H9 (cell line): ENCODE results near the gene ACYP1. TPM values are rescaled to one million over a fixed set of nuclear protein-coding genes. Genes with fewer than 3 reads are reported as not detected.

ENCODE experiments used
- DNase-seq: peaks from one replicate; pipeline ENCODE4 v3.0.0-alpha.2; 2017
- H2AFZ ChIP-seq: one replicate; pipeline ENCODE4 v1.6.1; 2013; ENCODE audit warnings: mild to moderate bottlenecking, low read length, control low read depth, moderate library complexity
- H2AK5ac ChIP-seq: 2 replicates; pipeline ENCODE4 v1.6.1; 2013; ENCODE audit warnings: low read length, control low read depth, mixed read lengths; ENCODE audit not compliant: insufficient read length
- H2BK120ac ChIP-seq: one replicate; pipeline ENCODE4 v1.6.1; 2013; ENCODE audit warnings: low read depth, mild to moderate bottlenecking, low read length, control low read depth, inconsistent platforms; ENCODE audit not compliant: poor library complexity, severe bottlenecking
- H2BK12ac ChIP-seq: 2 replicates; pipeline ENCODE4 v1.6.1; 2013; ENCODE audit warnings: low read length, control low read depth, mixed read lengths, low read depth; ENCODE audit not compliant: insufficient read length
- H2BK15ac ChIP-seq: 2 replicates; pipeline ENCODE4 v1.6.1; 2013; ENCODE audit warnings: low read depth, low read length, control low read depth
- H2BK20ac ChIP-seq: one replicate; pipeline ENCODE4 v1.6.1; 2013; ENCODE audit warnings: low read depth, mild to moderate bottlenecking, low read length, control low read depth, inconsistent platforms; ENCODE audit not compliant: poor library complexity, severe bottlenecking
- H2BK5ac ChIP-seq: 2 replicates; pipeline ENCODE4 v1.6.1; 2013; ENCODE audit warnings: low read length, control low read depth, mixed read lengths; ENCODE audit not compliant: insufficient read length
- H3K14ac ChIP-seq: 2 replicates; pipeline ENCODE4 v1.6.1; 2013; ENCODE audit warnings: low read length, control low read depth; ENCODE audit not compliant: insufficient read depth
- H3K18ac ChIP-seq: 2 replicates; pipeline ENCODE4 v1.6.1; 2013; ENCODE audit warnings: low read depth, mild to moderate bottlenecking, mixed read lengths, low read length, control low read depth; ENCODE audit not compliant: insufficient read length
- H3K23ac ChIP-seq: 2 replicates; pipeline ENCODE4 v1.6.1; 2013; ENCODE audit warnings: low read length, control low read depth, mixed read lengths, low read depth; ENCODE audit not compliant: insufficient read length
- H3K23me2 ChIP-seq: 2 replicates; pipeline ENCODE4 v1.6.1; 2013; ENCODE audit warnings: low read depth, mild to moderate bottlenecking, mixed read lengths, low read length, control low read depth; ENCODE audit not compliant: insufficient read length, poor library complexity, severe bottlenecking
- H3K27ac ChIP-seq: 2 replicates; pipeline ENCODE4 v1.5.1; 2013; ENCODE audit warnings: low read length, control low read depth, mixed read lengths, low read depth; ENCODE audit not compliant: insufficient read length
- H3K27me3 ChIP-seq: 2 replicates; pipeline ENCODE4 v1.6.1; 2013; ENCODE audit warnings: low read length, control low read depth, inconsistent platforms; ENCODE audit not compliant: insufficient read depth
- H3K4ac ChIP-seq: 2 replicates; pipeline ENCODE4 v1.6.1; 2013; ENCODE audit warnings: low read depth, mild to moderate bottlenecking, control low read depth, inconsistent platforms, low read length, moderate library complexity
- H3K4me1 ChIP-seq: 2 replicates; pipeline ENCODE4 v1.6.1; 2013; ENCODE audit warnings: low read length, control low read depth, inconsistent platforms; ENCODE audit not compliant: insufficient read depth
- H3K4me2 ChIP-seq: 2 replicates; pipeline ENCODE4 v1.6.1; 2013; ENCODE audit warnings: low read length, control low read depth, mixed read lengths; ENCODE audit not compliant: insufficient read length, insufficient read depth
- H3K56ac ChIP-seq: 2 replicates; pipeline ENCODE4 v1.6.1; 2013; ENCODE audit warnings: low read depth, mild to moderate bottlenecking, mixed read lengths, low read length, control low read depth; ENCODE audit not compliant: insufficient read length
- H3K79me1 ChIP-seq: 2 replicates; pipeline ENCODE4 v1.6.1; 2013; ENCODE audit warnings: low read depth, mild to moderate bottlenecking, moderate library complexity, low read length, control low read depth, inconsistent platforms; ENCODE audit not compliant: insufficient read depth, poor library complexity, severe bottlenecking
- H3K79me2 ChIP-seq: 2 replicates; pipeline ENCODE4 v1.6.1; 2013; ENCODE audit warnings: low read length, control low read depth, inconsistent platforms; ENCODE audit not compliant: insufficient read depth
- H3K9ac ChIP-seq: 2 replicates; pipeline ENCODE4 v1.6.1; 2013; ENCODE audit warnings: low read length, control low read depth, mixed read lengths; ENCODE audit not compliant: insufficient read length; ENCODE audit errors: extremely low read depth
- H3K9me3 ChIP-seq: one replicate; pipeline ENCODE4 v1.6.1; 2013; ENCODE audit warnings: low read depth, low read length, inconsistent platforms; ENCODE audit not compliant: control insufficient read depth
- H3T11ph ChIP-seq: one replicate; pipeline ENCODE4 v1.6.1; 2013; ENCODE audit warnings: mild to moderate bottlenecking, low read length, control low read depth, inconsistent platforms
- H4K20me1 ChIP-seq: one replicate; pipeline ENCODE4 v1.6.1; 2013; ENCODE audit not compliant: control insufficient read depth, insufficient read length, insufficient read depth
- H4K5ac ChIP-seq: 2 replicates; pipeline ENCODE4 v1.6.1; 2013; ENCODE audit warnings: low read depth, mild to moderate bottlenecking, mixed read lengths, low read length, control low read depth; ENCODE audit not compliant: insufficient read length
- H4K8ac ChIP-seq: replicated peaks from 2 replicates; pipeline ENCODE4 v1.6.1; 2013; ENCODE audit warnings: low read length, control low read depth, mixed read lengths, low read depth; ENCODE audit not compliant: insufficient read length
- H4K91ac ChIP-seq: 2 replicates; pipeline ENCODE4 v1.6.1; 2013; ENCODE audit warnings: low read depth, mild to moderate bottlenecking, moderate library complexity, mixed read lengths, low read length, control low read depth; ENCODE audit not compliant: insufficient read length
- H3K27ac Mint-ChIP-seq, 3 experiments: 2 replicates in 2 of 3; 3 replicates in 1 of 3; pipeline ENCODE4 v1.8.0; 2020 to 2021; ENCODE audit warnings: mixed read lengths in 3 of 3, mild to moderate bottlenecking in 1 of 3, moderate library complexity in 1 of 3
- H3K27me3 Mint-ChIP-seq: 2 replicates; pipeline ENCODE4 v1.8.0; 2021; ENCODE audit warnings: low read depth, mild to moderate bottlenecking, moderate library complexity, mixed read lengths
- H3K36me3 Mint-ChIP-seq, 3 experiments: 2 replicates in 2 of 3; 3 replicates in 1 of 3; pipeline ENCODE4 v1.8.0; 2020 to 2021; ENCODE audit warnings: low read depth in 3 of 3, mixed read lengths in 3 of 3; ENCODE audit not compliant: insufficient read depth in 1 of 3
- H3K4me1 Mint-ChIP-seq, 2 experiments: 2 replicates each; pipeline ENCODE4 v1.8.0; 2020; ENCODE audit warnings: mixed read lengths in 2 of 2
- H3K4me3 Mint-ChIP-seq, 2 experiments: 2 replicates in 1 of 2; 3 replicates in 1 of 2; pipeline ENCODE4 v1.8.0; 2020 to 2021; ENCODE audit warnings: mild to moderate bottlenecking in 2 of 2, mixed read lengths in 2 of 2, moderate library complexity in 1 of 2
- H3K9me3 Mint-ChIP-seq, 2 experiments: 2 replicates in 1 of 2; 3 replicates in 1 of 2; pipeline ENCODE4 v1.8.0; 2020; ENCODE audit warnings: mild to moderate bottlenecking in 2 of 2, mixed read lengths in 2 of 2, moderate library complexity in 1 of 2
- CTCF ChIP-seq: fragments of 200-600 bp; sonication (generic); conservative IDR thresholded peaks from 3 replicates; pipeline ENCODE4 v1.8.0; 2021; ENCODE audit warnings: antibody characterized with exemption, mild to moderate bottlenecking
- WGBS: extraction: QIAGEN DNeasy Blood & Tissue Kit; methylation state at CpG from one replicate; pipeline ENCODE4 v1.1.7; 2013; ENCODE audit warnings: missing lambda C conversion rate, low lambda C conversion rate, mixed read lengths; ENCODE audit not compliant: insufficient read length; ENCODE audit errors: extremely low coverage; 5-methylcytosine and 5-hydroxymethylcytosine counted together
- total RNA-seq: library from RNA; stranded (reverse); gene quantifications from 2 replicates; pipeline ENCODE4 v1.2.1, GENCODE V29; 2021

The ACYP1 gene
- total RNA-seq, 1 experiment from 2014 or later, result 18.9 TPM

- Mint-ChIP-seq H3K9me3 (no peaks in the 10 kb centered on the region), H3K4me3 (no peak overlapping the region), H3K27me3 (no peaks in the 10 kb centered on the region), H3K27ac (no peak overlapping the region; a peak in 1 of 7 replicates), H3K4me1 (peaks cover under 1% of the 10 kb centered on the region in 2 experiments; a peak in 2 of 4 replicates), H3K36me3 (peaks cover 2 to 69% (median 48%) of the 10 kb centered on the region in 3 experiments; a peak in 6 of 7 replicates)
- Histone ChIP-seq H4K8ac (no peak overlapping the region), H3K79me2 (no peaks in the 10 kb centered on the region), H3K23me2 (no peaks in the 10 kb centered on the region), H3K79me1 (peaks cover 1% of the 10 kb centered on the region), H2BK5ac (no peak overlapping the region), H3K18ac (no peak overlapping the region), H4K5ac (no peak overlapping the region), H2AFZ (no peak overlapping the region), H3K14ac (no peak overlapping the region), H3K27ac (no peak overlapping the region), H2BK20ac (no peak overlapping the region), H4K91ac (no peak overlapping the region), H3K27me3 (no peaks in the 10 kb centered on the region), H3K4me1 (no peaks in the 10 kb centered on the region), H3K23ac (no peak overlapping the region), H3K56ac (no peak overlapping the region), H2AK5ac (no peak overlapping the region), H3K4me2 (no peak overlapping the region), H3T11ph (no peak overlapping the region), H4K20me1 (no peaks in the 10 kb centered on the region), H3K9me3 (no peaks in the 10 kb centered on the region), H2BK15ac (no peak overlapping the region), H2BK12ac (no peak overlapping the region), H3K9ac (no peak overlapping the region), H3K4ac (no peak overlapping the region), H2BK120ac (no peak overlapping the region)
- no peak for TF ChIP-seq CTCF
- no CpG with 5 or more reads among the region's 4 CpGs for WGBS
- DNase-seq, result no peak
Measured at GRCh38 chr14:75009176-75009575, 54.6 kb downstream of the ACYP1 start.
